Lower leg skin (tissue), 3 donors: ENCODE results near the gene ZBTB40.

Experiments
- CTCF ChIP-seq, 3 donors: fragments of 450-650 bp; IDR thresholded peaks; one replicate each; pipeline ENCODE4 v1.5.1; 2016; ENCODE audit warnings: antibody characterized with exemption in 3 of 3, mild to moderate bottlenecking in 3 of 3, moderate library complexity in 2 of 3
- POLR2A ChIP-seq, 2 donors: fragments of 450-650 bp; IDR thresholded peaks; one replicate each; pipeline ENCODE4 v1.6.1; 2016 to 2017; ENCODE audit warnings: antibody characterized with exemption in 2 of 2, mild to moderate bottlenecking in 1 of 2, moderate library complexity in 1 of 2

GRCh38 chr1:22414244-22414751 is 37.4 kb upstream of the ZBTB40 start:
- TF ChIP-seq POLR2A (IDR thresholded peaks at IDR 0.05): no peak
- no peak for TF ChIP-seq CTCF (IDR thresholded peaks at IDR 0.05)
